Ishikawa (cell line): Measurements from ENCODE around the gene RPL15.

Experiments
- CEBPB ChIP-seq: IDR thresholded peaks from 2 replicates; pipeline ENCODE4 v1.6.1; 2012
- CREB1 ChIP-seq: IDR thresholded peaks from 2 replicates; pipeline ENCODE4 v1.6.1; 2012; ENCODE audit warnings: low read depth
- EGR1 ChIP-seq: IDR thresholded peaks from 2 replicates; pipeline ENCODE4 v1.6.1; 2012
- EP300 ChIP-seq: IDR thresholded peaks from 2 replicates; pipeline ENCODE4 v1.6.1; 2012; ENCODE audit warnings: borderline replicate concordance
- FOXM1 ChIP-seq: IDR thresholded peaks from 2 replicates; pipeline ENCODE4 v1.6.1; 2012; ENCODE audit warnings: low read depth, borderline replicate concordance
- MAX ChIP-seq: IDR thresholded peaks from 2 replicates; pipeline ENCODE4 v1.6.1; 2012
- NFIC ChIP-seq: IDR thresholded peaks from 2 replicates; pipeline ENCODE4 v1.6.1; 2012
- RAD21 ChIP-seq: IDR thresholded peaks from 2 replicates; pipeline ENCODE4 v1.6.1; 2012; ENCODE audit warnings: low read depth
- TAF1 ChIP-seq: IDR thresholded peaks from 2 replicates; pipeline ENCODE4 v1.6.1; 2012; ENCODE audit warnings: low read depth, mild to moderate bottlenecking
- TCF12 ChIP-seq: IDR thresholded peaks from 2 replicates; pipeline ENCODE4 v1.6.1; 2012; ENCODE audit warnings: low read depth
- TEAD4 ChIP-seq: IDR thresholded peaks from 2 replicates; pipeline ENCODE4 v1.6.1; 2012
- YY1 ChIP-seq: IDR thresholded peaks from 2 replicates; pipeline ENCODE4 v1.6.1; 2012; ENCODE audit warnings: low read depth
- ZBTB7A ChIP-seq: IDR thresholded peaks from 2 replicates; pipeline ENCODE4 v1.6.1; 2012; ENCODE audit warnings: low read depth
- TF ChIP-seq, protein P1 (sequence below): IDR thresholded peaks from 2 replicates; pipeline ENCODE4 v1.6.1; 2012
- TF ChIP-seq, protein P2 (sequence below): IDR thresholded peaks from 2 replicates; pipeline ENCODE4 v1.6.1; 2012; ENCODE audit warnings: low read depth, mild to moderate bottlenecking

RPL15 gene

GRCh38 chr3:23913182-23913581 is 3.8 kb upstream of the RPL15 start:
- TF ChIP-seq ZBTB7A (no peak), TEAD4 (no peak), EP300 (no peak), TAF1 (no peak), EGR1 (no peak), FOXM1 (no peak), RAD21 (no peak), CEBPB (no peak), YY1 (no peak), CREB1 (no peak), NFIC (no peak), TCF12 (no peak), MAX (no peak)
- TF ChIP-seq, protein P1, sequence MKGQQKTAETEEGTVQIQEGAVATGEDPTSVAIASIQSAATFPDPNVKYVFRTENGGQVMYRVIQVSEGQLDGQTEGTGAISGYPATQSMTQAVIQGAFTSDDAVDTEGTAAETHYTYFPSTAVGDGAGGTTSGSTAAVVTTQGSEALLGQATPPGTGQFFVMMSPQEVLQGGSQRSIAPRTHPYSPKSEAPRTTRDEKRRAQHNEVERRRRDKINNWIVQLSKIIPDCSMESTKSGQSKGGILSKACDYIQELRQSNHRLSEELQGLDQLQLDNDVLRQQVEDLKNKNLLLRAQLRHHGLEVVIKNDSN: no peak
- TF ChIP-seq, protein P2, sequence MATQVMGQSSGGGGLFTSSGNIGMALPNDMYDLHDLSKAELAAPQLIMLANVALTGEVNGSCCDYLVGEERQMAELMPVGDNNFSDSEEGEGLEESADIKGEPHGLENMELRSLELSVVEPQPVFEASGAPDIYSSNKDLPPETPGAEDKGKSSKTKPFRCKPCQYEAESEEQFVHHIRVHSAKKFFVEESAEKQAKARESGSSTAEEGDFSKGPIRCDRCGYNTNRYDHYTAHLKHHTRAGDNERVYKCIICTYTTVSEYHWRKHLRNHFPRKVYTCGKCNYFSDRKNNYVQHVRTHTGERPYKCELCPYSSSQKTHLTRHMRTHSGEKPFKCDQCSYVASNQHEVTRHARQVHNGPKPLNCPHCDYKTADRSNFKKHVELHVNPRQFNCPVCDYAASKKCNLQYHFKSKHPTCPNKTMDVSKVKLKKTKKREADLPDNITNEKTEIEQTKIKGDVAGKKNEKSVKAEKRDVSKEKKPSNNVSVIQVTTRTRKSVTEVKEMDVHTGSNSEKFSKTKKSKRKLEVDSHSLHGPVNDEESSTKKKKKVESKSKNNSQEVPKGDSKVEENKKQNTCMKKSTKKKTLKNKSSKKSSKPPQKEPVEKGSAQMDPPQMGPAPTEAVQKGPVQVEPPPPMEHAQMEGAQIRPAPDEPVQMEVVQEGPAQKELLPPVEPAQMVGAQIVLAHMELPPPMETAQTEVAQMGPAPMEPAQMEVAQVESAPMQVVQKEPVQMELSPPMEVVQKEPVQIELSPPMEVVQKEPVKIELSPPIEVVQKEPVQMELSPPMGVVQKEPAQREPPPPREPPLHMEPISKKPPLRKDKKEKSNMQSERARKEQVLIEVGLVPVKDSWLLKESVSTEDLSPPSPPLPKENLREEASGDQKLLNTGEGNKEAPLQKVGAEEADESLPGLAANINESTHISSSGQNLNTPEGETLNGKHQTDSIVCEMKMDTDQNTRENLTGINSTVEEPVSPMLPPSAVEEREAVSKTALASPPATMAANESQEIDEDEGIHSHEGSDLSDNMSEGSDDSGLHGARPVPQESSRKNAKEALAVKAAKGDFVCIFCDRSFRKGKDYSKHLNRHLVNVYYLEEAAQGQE: no peak

DNA sequence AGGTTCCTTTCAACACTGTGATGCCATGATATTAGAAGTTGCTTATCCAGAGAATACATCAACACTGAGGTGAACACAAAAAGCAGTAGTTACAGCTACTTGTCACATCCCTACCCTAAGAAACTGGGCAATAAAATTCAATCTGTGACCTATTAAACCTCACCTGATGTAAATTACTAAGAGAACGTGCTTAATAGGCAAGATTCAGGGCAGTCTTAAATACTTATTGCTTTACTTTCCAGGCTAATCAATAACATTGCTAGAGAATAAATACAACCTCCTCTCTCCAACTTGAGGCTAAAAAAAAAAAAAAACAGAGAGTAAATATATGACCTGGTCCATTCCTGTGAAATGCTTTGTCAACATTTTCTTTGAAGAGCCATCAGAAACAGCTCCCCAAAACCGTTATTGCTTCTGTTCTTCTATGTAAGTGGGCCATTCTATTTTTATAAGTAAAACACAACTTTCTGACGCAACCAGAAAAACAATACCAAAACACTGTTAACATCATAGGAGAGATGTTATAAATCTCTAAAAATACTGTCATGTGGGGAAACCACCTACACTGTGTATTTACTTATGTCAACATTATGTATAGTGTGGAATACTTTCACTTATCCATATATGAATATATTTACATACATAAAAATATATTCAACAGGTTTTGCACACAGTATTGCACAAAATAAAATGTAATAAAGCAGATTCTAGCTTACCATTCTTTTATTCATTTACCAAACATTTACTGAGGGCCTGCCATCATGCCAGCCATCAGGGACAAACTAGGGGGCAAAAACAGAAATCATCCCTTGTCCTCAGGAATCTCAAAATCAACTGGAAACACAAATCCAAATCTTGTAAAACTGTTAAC is 2.8 kb upstream of the RPL15 start:
- TF ChIP-seq YY1: no peak
- no peak for TF ChIP-seq MAX
- TF ChIP-seq TEAD4: no peak
- TF ChIP-seq FOXM1: no peak
- TF ChIP-seq EGR1: no peak
- TF ChIP-seq, protein P1: no peak
- TF ChIP-seq NFIC: no peak
- no peak for TF ChIP-seq TAF1
- TF ChIP-seq RAD21: no peak
- no peak for TF ChIP-seq CEBPB
- no peak for TF ChIP-seq CREB1
- TF ChIP-seq TCF12: no peak
- TF ChIP-seq ZBTB7A: no peak
- TF ChIP-seq, protein P2: no peak
- no peak for TF ChIP-seq EP300

DNA sequence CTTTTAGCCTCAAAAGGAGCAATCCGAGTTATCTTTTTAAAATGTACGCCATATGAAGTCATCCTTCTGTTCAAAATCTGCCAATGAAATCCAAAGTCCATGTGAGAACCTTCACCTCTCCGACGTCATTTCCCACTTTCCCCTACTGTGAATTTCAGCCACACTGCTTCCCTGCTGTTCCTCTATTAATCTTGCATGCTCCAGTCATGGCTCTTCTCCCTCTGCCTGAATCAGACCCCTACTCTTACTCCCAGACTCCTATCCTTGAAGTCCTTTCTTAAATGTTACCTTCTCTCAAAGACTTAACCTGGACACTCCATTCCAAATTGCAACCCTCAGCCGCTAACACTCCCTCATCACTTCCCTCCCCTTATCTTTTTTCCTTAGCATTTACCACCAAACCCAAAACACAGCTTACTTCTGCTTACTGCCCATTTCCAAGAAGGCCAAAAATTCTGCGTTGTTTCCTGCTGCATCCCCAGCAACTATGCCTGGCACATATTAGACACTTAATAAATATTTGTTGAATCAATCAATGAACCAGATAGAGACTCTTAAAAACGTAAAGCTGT is 1.3 kb upstream of the RPL15 start:
- TF ChIP-seq FOXM1: no peak
- TF ChIP-seq CREB1: no peak
- no peak for TF ChIP-seq RAD21
- TF ChIP-seq MAX: no peak
- no peak for TF ChIP-seq YY1
- no peak for TF ChIP-seq EGR1
- no peak for TF ChIP-seq CEBPB
- no peak for TF ChIP-seq NFIC
- no peak for TF ChIP-seq TAF1
- no peak for TF ChIP-seq EP300
- no peak for TF ChIP-seq TEAD4
- TF ChIP-seq TCF12: no peak
- TF ChIP-seq ZBTB7A: no peak

DNA sequence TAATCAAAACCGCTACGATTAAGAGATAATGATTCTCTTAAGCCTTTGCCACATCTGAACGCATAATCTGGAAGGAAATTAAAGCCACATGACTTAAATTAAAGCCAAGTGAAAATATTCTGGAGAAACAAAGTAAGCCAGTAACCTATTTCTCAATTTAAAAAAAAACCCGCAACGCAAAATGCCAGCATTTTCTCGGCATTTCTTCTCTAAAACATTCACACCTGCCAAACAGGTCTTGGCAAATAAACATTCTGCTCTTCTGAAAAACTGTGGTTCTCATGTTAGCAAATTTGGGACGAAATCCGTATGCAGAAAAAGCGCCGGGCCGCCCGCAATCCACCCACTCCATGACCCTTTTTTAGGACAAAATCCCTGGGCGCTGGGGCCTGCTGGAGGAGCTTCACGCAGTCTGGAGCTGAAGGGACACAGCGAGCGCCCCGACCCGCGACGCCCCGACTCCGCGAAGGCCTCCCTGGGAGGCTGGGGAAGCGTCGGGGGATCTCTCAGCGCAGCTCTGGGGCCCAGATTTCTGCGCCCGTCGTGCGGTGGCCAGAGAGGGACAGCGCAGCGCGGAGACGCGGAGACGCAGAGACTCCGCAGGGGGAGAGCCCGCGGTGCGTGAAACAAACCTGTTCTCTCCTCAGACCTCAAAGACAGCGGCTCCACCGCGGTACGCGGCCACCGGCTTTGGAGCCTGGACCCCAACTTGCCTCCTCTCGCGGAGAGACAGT is 613 bp upstream of the RPL15 start:
- TF ChIP-seq TEAD4: no peak
- no peak for TF ChIP-seq NFIC
- TF ChIP-seq EGR1: no peak
- TF ChIP-seq, protein P2: 0 out of 2 replicates have a peak, but pooled peaks have one; percentile 4
- no peak for TF ChIP-seq TCF12
- no peak for TF ChIP-seq FOXM1
- TF ChIP-seq CEBPB: no peak
- 0 out of 2 replicates have a peak, but pooled peaks have one; percentile 1 for TF ChIP-seq RAD21
- TF ChIP-seq CREB1: no peak
